Measurements from ENCODE around the gene SLC35F1. TPM values are rescaled to one million over a fixed set of nuclear protein-coding genes. Genes with fewer than 3 reads are reported as not detected.

SLC35F1 gene
- total and polyA plus RNA-seq, 4 donors, result 0.01 to 0.09 (median 0.08) TPM; not detected in 1

DNA sequence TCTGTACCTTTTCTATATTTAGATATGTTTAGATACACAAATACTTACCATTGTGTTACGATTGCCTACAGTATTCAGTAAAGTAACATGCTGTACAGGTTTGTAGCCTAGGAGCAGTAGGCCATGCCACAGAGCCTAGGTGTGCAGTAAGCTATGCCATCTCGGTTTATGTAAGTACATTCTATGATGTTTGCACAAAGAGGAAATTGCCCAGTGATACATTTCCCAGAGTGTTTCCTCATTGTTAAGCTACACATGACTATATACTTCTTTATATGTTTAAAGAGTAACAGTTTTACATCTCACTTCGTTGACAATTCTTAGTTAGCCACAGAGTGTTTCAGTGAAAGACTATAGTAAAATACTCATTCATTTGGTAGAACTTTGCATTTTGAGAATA is 51.5 kb downstream of the SLC35F1 start:
- H3K9ac ChIP-seq (ENCODE audit: low read depth in 1 of 2, low read length in 2 of 2), result no peak overlapping the region
- no peak for DNase-seq (ENCODE audit: low spot score)
- no peaks in the 10 kb centered on the region for H3K9me3 ChIP-seq (ENCODE audit: control insufficient read depth in 4 of 4, low read length in 3 of 4)
- 64% methylated on average over 3 of the region's 3 CpGs for WGBS
- no peaks in the 10 kb centered on the region for H3K36me3 ChIP-seq (ENCODE audit: control insufficient read depth in 4 of 4, insufficient read depth in 3 of 4, low read depth in 1 of 4, low read length in 3 of 4)
- H3K4me1 ChIP-seq (ENCODE audit: control insufficient read depth in 4 of 4, insufficient read depth in 4 of 4, low read length in 3 of 4), result no peaks in the 10 kb centered on the region
- no peak for TF ChIP-seq GABPA (IDR thresholded peaks at IDR 0.05 in 1 of 2, conservative IDR thresholded peaks at IDR 0.05 in 1 of 2)
- TF ChIP-seq RXRA (IDR thresholded peaks at IDR 0.05), result no peak
- no peak for TF ChIP-seq FOXA2 (IDR thresholded peaks at IDR 0.05)
- TF ChIP-seq RAD21 (IDR thresholded peaks at IDR 0.05), result no peak
- TF ChIP-seq, protein P1, sequence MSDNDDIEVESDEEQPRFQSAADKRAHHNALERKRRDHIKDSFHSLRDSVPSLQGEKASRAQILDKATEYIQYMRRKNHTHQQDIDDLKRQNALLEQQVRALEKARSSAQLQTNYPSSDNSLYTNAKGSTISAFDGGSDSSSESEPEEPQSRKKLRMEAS (IDR thresholded peaks at IDR 0.05), result no peak
- TF ChIP-seq, protein P2, sequence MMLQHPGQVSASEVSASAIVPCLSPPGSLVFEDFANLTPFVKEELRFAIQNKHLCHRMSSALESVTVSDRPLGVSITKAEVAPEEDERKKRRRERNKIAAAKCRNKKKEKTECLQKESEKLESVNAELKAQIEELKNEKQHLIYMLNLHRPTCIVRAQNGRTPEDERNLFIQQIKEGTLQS (IDR thresholded peaks at IDR 0.05), result no peak
- TF ChIP-seq, protein P3, sequence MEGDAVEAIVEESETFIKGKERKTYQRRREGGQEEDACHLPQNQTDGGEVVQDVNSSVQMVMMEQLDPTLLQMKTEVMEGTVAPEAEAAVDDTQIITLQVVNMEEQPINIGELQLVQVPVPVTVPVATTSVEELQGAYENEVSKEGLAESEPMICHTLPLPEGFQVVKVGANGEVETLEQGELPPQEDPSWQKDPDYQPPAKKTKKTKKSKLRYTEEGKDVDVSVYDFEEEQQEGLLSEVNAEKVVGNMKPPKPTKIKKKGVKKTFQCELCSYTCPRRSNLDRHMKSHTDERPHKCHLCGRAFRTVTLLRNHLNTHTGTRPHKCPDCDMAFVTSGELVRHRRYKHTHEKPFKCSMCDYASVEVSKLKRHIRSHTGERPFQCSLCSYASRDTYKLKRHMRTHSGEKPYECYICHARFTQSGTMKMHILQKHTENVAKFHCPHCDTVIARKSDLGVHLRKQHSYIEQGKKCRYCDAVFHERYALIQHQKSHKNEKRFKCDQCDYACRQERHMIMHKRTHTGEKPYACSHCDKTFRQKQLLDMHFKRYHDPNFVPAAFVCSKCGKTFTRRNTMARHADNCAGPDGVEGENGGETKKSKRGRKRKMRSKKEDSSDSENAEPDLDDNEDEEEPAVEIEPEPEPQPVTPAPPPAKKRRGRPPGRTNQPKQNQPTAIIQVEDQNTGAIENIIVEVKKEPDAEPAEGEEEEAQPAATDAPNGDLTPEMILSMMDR (IDR thresholded peaks at IDR 0.05; ENCODE audit: low read depth, low read length, missing input control), result no peak
- TF ChIP-seq HNF4G (IDR thresholded peaks at IDR 0.05), result no peak
- TF ChIP-seq SP1 (IDR thresholded peaks at IDR 0.05), result no peak
- no peak for TF ChIP-seq NR2F2 (IDR thresholded peaks at IDR 0.05)
- no peak for TF ChIP-seq FOXA1 (IDR thresholded peaks at IDR 0.05)
- TF ChIP-seq, protein P4, sequence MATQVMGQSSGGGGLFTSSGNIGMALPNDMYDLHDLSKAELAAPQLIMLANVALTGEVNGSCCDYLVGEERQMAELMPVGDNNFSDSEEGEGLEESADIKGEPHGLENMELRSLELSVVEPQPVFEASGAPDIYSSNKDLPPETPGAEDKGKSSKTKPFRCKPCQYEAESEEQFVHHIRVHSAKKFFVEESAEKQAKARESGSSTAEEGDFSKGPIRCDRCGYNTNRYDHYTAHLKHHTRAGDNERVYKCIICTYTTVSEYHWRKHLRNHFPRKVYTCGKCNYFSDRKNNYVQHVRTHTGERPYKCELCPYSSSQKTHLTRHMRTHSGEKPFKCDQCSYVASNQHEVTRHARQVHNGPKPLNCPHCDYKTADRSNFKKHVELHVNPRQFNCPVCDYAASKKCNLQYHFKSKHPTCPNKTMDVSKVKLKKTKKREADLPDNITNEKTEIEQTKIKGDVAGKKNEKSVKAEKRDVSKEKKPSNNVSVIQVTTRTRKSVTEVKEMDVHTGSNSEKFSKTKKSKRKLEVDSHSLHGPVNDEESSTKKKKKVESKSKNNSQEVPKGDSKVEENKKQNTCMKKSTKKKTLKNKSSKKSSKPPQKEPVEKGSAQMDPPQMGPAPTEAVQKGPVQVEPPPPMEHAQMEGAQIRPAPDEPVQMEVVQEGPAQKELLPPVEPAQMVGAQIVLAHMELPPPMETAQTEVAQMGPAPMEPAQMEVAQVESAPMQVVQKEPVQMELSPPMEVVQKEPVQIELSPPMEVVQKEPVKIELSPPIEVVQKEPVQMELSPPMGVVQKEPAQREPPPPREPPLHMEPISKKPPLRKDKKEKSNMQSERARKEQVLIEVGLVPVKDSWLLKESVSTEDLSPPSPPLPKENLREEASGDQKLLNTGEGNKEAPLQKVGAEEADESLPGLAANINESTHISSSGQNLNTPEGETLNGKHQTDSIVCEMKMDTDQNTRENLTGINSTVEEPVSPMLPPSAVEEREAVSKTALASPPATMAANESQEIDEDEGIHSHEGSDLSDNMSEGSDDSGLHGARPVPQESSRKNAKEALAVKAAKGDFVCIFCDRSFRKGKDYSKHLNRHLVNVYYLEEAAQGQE (IDR thresholded peaks at IDR 0.05), result no peak
- no peak for TF ChIP-seq HNF4A (conservative IDR thresholded peaks at IDR 0.05)
- no peak for TF ChIP-seq TAF1 (conservative IDR thresholded peaks at IDR 0.05)
- TF ChIP-seq, protein P5, sequence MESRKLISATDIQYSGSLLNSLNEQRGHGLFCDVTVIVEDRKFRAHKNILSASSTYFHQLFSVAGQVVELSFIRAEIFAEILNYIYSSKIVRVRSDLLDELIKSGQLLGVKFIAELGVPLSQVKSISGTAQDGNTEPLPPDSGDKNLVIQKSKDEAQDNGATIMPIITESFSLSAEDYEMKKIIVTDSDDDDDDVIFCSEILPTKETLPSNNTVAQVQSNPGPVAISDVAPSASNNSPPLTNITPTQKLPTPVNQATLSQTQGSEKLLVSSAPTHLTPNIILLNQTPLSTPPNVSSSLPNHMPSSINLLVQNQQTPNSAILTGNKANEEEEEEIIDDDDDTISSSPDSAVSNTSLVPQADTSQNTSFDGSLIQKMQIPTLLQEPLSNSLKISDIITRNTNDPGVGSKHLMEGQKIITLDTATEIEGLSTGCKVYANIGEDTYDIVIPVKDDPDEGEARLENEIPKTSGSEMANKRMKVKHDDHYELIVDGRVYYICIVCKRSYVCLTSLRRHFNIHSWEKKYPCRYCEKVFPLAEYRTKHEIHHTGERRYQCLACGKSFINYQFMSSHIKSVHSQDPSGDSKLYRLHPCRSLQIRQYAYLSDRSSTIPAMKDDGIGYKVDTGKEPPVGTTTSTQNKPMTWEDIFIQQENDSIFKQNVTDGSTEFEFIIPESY (IDR thresholded peaks at IDR 0.05), result no peak
- TF ChIP-seq EGR1 (IDR thresholded peaks at IDR 0.05; ENCODE audit: low read depth in 2 of 2), result no peak
- no peak for TF ChIP-seq JUND (IDR thresholded peaks at IDR 0.05)
- no peaks in the 10 kb centered on the region for H3K27me3 ChIP-seq (ENCODE audit: control insufficient read depth in 4 of 4, insufficient read depth in 4 of 4, low read length in 3 of 4)
- H3K27ac ChIP-seq (ENCODE audit: low read depth in 1 of 2, low read length in 2 of 2), result no peak overlapping the region
- no peak overlapping the region for H3K4me3 ChIP-seq (ENCODE audit: low read depth in 1 of 3, low read length in 3 of 3)

Measured in liver (tissue), 9 donors.